ENCODE measurements around the gene RNF217.
"Not testable (repeated sequence)": the region's sequence is repeated elsewhere in the genome, so short reads cannot be mapped to it uniquely, and the experiment has no call there.

RNF217 gene

GRCh38 chr6:125022391-125022989, 60.3 kb downstream of the RNF217 start:
- DNase-seq (ENCODE audit: low read depth): no peak
- H3K4me3 ChIP-seq (replicated peaks; ENCODE audit: low read depth, low read length): no peak overlapping the region
- TF ChIP-seq CTCF (IDR thresholded peaks at IDR 0.05; ENCODE audit: low read length, missing control alignments): no peak

- TF ChIP-seq CTCF (IDR thresholded peaks at IDR 0.05; ENCODE audit: low read length, missing control alignments): no peak
- DNase-seq (ENCODE audit: low read depth): no peak
- no peak overlapping the region for H3K4me3 ChIP-seq (replicated peaks; ENCODE audit: low read depth, low read length)
Measured at GRCh38 chr6:125025164-125025854, 63.1 kb downstream of the RNF217 start.

- no peak for DNase-seq (ENCODE audit: low read depth)
- TF ChIP-seq CTCF (IDR thresholded peaks at IDR 0.05; ENCODE audit: low read length, missing control alignments): no peak
- H3K4me3 ChIP-seq (replicated peaks; ENCODE audit: low read depth, low read length): no peak overlapping the region
Measured at GRCh38 chr6:125027287-125027686, 65.0 kb downstream of the RNF217 start.

GRCh38 chr6:125030969-125031368, 68.7 kb downstream of the RNF217 start:
- no peak overlapping the region for H3K4me3 ChIP-seq (replicated peaks; ENCODE audit: low read depth, low read length)
- no peak for TF ChIP-seq CTCF (IDR thresholded peaks at IDR 0.05; ENCODE audit: low read length, missing control alignments)
- DNase-seq (ENCODE audit: low read depth): no peak

GRCh38 chr6:125031385-125031784, 69.1 kb downstream of the RNF217 start:
- DNase-seq (ENCODE audit: low read depth): no peak
- TF ChIP-seq CTCF (IDR thresholded peaks at IDR 0.05; ENCODE audit: low read length, missing control alignments): no peak

GRCh38 chr6:125034929-125035328, 72.7 kb downstream of the RNF217 start:
- not testable (repeated sequence) for H3K4me3 ChIP-seq (replicated peaks; ENCODE audit: low read depth, low read length)

More at GRCh38 chr6:125031385-125031784, 69.1 kb downstream of the RNF217 start:
- no peak overlapping the region for H3K4me3 ChIP-seq (replicated peaks; ENCODE audit: low read depth, low read length)

GRCh38 chr6:125036486-125036885, 74.2 kb downstream of the RNF217 start:
- H3K4me3 ChIP-seq (replicated peaks; ENCODE audit: low read depth, low read length); DNase-seq (ENCODE audit: low read depth): not testable (repeated sequence)

More at GRCh38 chr6:125034929-125035328, 72.7 kb downstream of the RNF217 start:
- DNase-seq (ENCODE audit: low read depth): not testable (repeated sequence)

GRCh38 chr6:125037827-125038226, 75.6 kb downstream of the RNF217 start:
- DNase-seq (ENCODE audit: low read depth): no peak
- no peak overlapping the region for H3K4me3 ChIP-seq (replicated peaks; ENCODE audit: low read depth, low read length)
- TF ChIP-seq CTCF (IDR thresholded peaks at IDR 0.05; ENCODE audit: low read length, missing control alignments): no peak

Measured in fibroblast of pulmonary artery (primary cell).